Nephron (organoid): Measurements from ENCODE around the gene SMARCC1.

Source experiments
- H3K27ac Mint-ChIP-seq, 3 experiments: 2 replicates each; pipeline ENCODE4 v1.8.0; 2020; ENCODE audit warnings: mixed read lengths in 3 of 3, mild to moderate bottlenecking in 2 of 3, moderate library complexity in 1 of 3
- H3K27me3 Mint-ChIP-seq: 2 replicates; pipeline ENCODE4 v1.8.0; 2021; ENCODE audit warnings: low read depth, mild to moderate bottlenecking, moderate library complexity, mixed read lengths
- H3K36me3 Mint-ChIP-seq: 2 replicates; pipeline ENCODE4 v1.8.0; 2020; ENCODE audit warnings: low read depth, mixed read lengths
- H3K4me1 Mint-ChIP-seq: 2 replicates; pipeline ENCODE4 v1.8.0; 2020; ENCODE audit warnings: mixed read lengths
- H3K4me3 Mint-ChIP-seq, 3 experiments: 2 replicates each; pipeline ENCODE4 v1.8.0; 2020; ENCODE audit warnings: mild to moderate bottlenecking in 3 of 3, mixed read lengths in 3 of 3, moderate library complexity in 2 of 3
- H3K9me3 Mint-ChIP-seq: 2 replicates; pipeline ENCODE4 v1.8.0; 2020; ENCODE audit warnings: mixed read lengths
- CTCF ChIP-seq, 3 experiments: fragments of 200-600 bp; sonication (generic); IDR thresholded peaks; one replicate each; pipeline ENCODE4 v1.5.0; 2021; ENCODE audit warnings: antibody characterized with exemption in 3 of 3; ENCODE audit not compliant: unreplicated experiment in 3 of 3

The SMARCC1 gene

DNA sequence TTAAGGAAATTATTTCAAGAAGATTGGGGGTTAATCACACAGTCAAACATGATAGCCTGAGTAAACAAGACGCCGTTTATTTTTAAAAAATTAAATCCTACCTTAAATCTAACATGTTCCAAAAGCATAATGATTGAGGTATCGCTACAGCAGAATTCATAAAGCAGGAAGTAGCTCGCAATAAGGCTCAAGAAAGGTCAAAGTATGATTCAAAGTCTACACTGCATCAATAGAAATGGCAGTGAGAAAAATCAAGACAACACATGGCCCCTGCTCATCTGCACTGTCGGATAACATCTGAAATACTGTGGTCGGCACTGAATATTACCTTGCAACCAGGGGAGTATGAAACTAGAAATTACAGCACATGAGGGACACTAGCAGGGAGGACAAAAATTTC is 93.2 kb downstream of the SMARCC1 start:
- Mint-ChIP-seq H3K36me3 (peaks cover 70% of the 10 kb centered on the region), H3K4me1 (no peaks in the 10 kb centered on the region), H3K4me3 (no peak overlapping the region), H3K27me3 (no peaks in the 10 kb centered on the region), H3K27ac (no peak overlapping the region), H3K9me3 (no peaks in the 10 kb centered on the region)
- TF ChIP-seq CTCF (IDR thresholded peaks at IDR 0.05; ENCODE audit: unreplicated experiment in 3 of 3), result no peak

- Mint-ChIP-seq H3K4me3 (no peak overlapping the region), H3K9me3 (no peaks in the 10 kb centered on the region), H3K4me1 (no peaks in the 10 kb centered on the region), H3K27ac (no peak overlapping the region), H3K36me3 (peaks cover 64% of the 10 kb centered on the region), H3K27me3 (no peaks in the 10 kb centered on the region)
- no peak for TF ChIP-seq CTCF (IDR thresholded peaks at IDR 0.05; ENCODE audit: unreplicated experiment in 3 of 3)
Observed at GRCh38 chr3:47685037-47685436, 96.7 kb downstream of the SMARCC1 start.

- no peak for TF ChIP-seq CTCF (IDR thresholded peaks at IDR 0.05; ENCODE audit: unreplicated experiment in 3 of 3)
- Mint-ChIP-seq H3K9me3 (no peaks in the 10 kb centered on the region), H3K27me3 (no peaks in the 10 kb centered on the region), H3K36me3 (peaks cover 61% of the 10 kb centered on the region), H3K27ac (no peak overlapping the region), H3K4me1 (no peaks in the 10 kb centered on the region), H3K4me3 (no peak overlapping the region)
Observed at GRCh38 chr3:47681016-47681415, 100.7 kb downstream of the SMARCC1 start.

DNA sequence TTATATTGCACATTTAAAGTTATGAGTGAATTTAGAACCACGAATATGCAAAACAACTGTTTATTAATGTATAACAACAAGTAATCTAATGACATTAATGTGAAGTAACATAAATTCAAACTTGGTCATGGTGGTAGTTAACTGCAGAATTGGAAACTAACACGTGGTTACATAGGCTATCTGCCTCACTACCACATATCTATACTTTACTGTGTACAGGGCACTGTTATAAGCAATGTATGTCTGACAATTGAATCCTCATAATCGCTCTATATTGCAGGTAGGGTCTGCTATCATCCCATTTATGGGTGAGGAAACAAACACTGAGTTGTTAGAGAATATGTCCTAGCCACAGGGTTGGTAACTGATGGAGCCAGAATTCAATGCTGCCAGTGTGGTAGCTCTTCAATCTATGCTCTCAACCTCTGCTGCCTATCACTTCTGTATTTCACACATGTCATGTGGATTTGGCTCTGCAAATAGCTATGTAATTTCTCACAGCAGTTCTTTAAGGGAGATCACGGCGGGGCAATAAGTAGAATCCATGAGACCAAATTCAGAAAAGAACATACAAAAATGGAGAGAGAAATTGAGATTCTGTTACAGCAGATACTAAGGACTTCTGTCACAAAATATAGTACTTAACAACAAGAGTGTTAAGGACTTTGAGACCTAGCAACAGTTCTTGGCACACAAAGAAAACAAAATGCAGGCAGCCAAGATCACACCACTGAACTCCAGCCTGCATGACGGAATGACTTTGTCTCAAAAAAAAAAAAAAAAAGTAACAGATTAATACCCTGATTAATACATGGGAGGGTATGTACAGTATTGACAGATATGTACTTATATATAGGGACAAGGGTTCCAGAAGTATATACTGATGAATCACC is 103.0 kb downstream of the SMARCC1 start:
- Mint-ChIP-seq H3K4me3 (no peak overlapping the region), H3K36me3 (peaks cover 73% of the 10 kb centered on the region), H3K9me3 (no peaks in the 10 kb centered on the region), H3K4me1 (no peaks in the 10 kb centered on the region), H3K27me3 (no peaks in the 10 kb centered on the region), H3K27ac (no peak overlapping the region)
- TF ChIP-seq CTCF (IDR thresholded peaks at IDR 0.05; ENCODE audit: unreplicated experiment in 3 of 3), result no peak

DNA sequence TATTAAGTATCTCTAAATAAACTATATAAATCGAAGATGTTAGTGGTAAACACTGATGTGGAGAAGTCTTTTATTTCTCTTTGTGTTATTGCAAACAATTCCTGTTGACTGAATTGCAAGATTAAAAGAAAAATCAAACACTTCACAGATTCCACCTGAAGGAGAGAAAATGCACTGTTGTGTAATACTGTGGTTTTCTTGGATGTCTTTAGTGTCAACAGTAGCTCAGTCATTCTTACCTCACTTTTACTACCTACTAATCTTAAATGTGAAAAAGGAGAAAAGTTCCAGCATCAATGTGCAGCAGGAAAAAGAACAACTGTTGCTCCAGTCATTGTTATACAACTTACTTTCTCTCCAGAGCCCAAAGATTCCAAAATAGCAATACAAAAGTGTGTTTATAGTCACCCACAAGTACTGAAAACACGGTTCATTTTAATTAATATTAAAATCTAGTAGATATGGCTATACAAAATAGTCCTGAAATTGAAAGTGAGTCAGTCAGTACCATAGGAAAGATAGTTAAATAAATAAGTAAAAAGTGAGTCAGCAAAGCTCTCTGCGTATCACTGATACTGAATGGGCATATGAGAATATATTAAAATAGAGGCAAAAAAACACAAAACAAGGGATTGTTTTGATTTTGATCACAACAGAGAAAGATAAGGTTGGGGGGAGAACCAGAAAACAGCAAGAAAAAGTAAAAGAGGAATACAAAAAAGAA is 112.5 kb downstream of the SMARCC1 start:
- TF ChIP-seq CTCF (IDR thresholded peaks at IDR 0.05; ENCODE audit: unreplicated experiment in 3 of 3), result no peak

More for the DNA sequence above, 112.5 kb downstream of the SMARCC1 start:
- Mint-ChIP-seq H3K4me3 (no peak overlapping the region), H3K27ac (no peak overlapping the region), H3K36me3 (peaks cover 68% of the 10 kb centered on the region), H3K9me3 (no peaks in the 10 kb centered on the region), H3K27me3 (no peaks in the 10 kb centered on the region), H3K4me1 (no peaks in the 10 kb centered on the region)
